ENCODE data around the gene USP7.
"Not testable (repeated sequence)": the region's sequence is repeated elsewhere in the genome, so short reads cannot be mapped to it uniquely, and the experiment has no call there.

The USP7 gene

GRCh38 chr16:8925455-8925854, 38.3 kb downstream of the USP7 start:
- DNase-seq (ENCODE audit: low read depth in 3 of 3) = no peak

GRCh38 chr16:8924214-8924613, 39.5 kb downstream of the USP7 start:
- DNase-seq (ENCODE audit: low read depth in 3 of 3) = no peak

- DNase-seq (ENCODE audit: low read depth in 3 of 3) = no peak
These were observed 40.5 kb downstream of the USP7 start for GRCh38 chr16:8923199-8923598.

- no peak for DNase-seq (ENCODE audit: low read depth in 3 of 3)
These were observed 42.2 kb downstream of the USP7 start for GRCh38 chr16:8921347-8921984.

- no peak for DNase-seq (ENCODE audit: low read depth in 3 of 3)
These were observed 42.9 kb downstream of the USP7 start for GRCh38 chr16:8920645-8921346.

GRCh38 chr16:8919934-8920462, 43.7 kb downstream of the USP7 start:
- no peak for DNase-seq (ENCODE audit: low read depth in 3 of 3)

- no peak for DNase-seq (ENCODE audit: low read depth in 3 of 3)
These were observed 44.4 kb downstream of the USP7 start for GRCh38 chr16:8919089-8919933.

GRCh38 chr16:8917336-8917735, 46.4 kb downstream of the USP7 start:
- DNase-seq (ENCODE audit: low read depth in 3 of 3) = not testable (repeated sequence)

GRCh38 chr16:8916541-8917225, 47.0 kb downstream of the USP7 start:
- no peak for DNase-seq (ENCODE audit: low read depth in 3 of 3)

- no peak for DNase-seq (ENCODE audit: low read depth in 3 of 3)
These were observed 47.9 kb downstream of the USP7 start for GRCh38 chr16:8915722-8916301.

- no peak for DNase-seq (ENCODE audit: low read depth in 3 of 3)
These were observed 49.6 kb downstream of the USP7 start for GRCh38 chr16:8914098-8914497.

GRCh38 chr16:8912793-8913192, 50.9 kb downstream of the USP7 start:
- no peak for DNase-seq (ENCODE audit: low read depth in 3 of 3)

- no peak for DNase-seq (ENCODE audit: low read depth in 3 of 3)
These were observed 52.9 kb downstream of the USP7 start for GRCh38 chr16:8910811-8911210.

- no peak for DNase-seq (ENCODE audit: low read depth in 3 of 3)
These were observed 54.8 kb downstream of the USP7 start for GRCh38 chr16:8908810-8909468.

- DNase-seq (ENCODE audit: low read depth in 3 of 3) = no peak
These were observed 56.6 kb downstream of the USP7 start for GRCh38 chr16:8907096-8907495.

- DNase-seq (ENCODE audit: low read depth in 3 of 3) = no peak
These were observed 57.7 kb downstream of the USP7 start for GRCh38 chr16:8905795-8906591.

GRCh38 chr16:8905168-8905762, 58.4 kb downstream of the USP7 start:
- DNase-seq (ENCODE audit: low read depth in 3 of 3) = no peak

GRCh38 chr16:8904018-8904430, 59.7 kb downstream of the USP7 start:
- no peak for DNase-seq (ENCODE audit: low read depth in 3 of 3)

GRCh38 chr16:8903004-8903403, 60.7 kb downstream of the USP7 start:
- DNase-seq (ENCODE audit: low read depth in 3 of 3) = no peak

Data from stimulated activated CD4-positive, alpha-beta T cell treated with anti-CD3 and anti-CD28 coated beads, TNF-alpha, amount 100 ng/mL, for 48 hours (primary cell).